GM12801 (cell line): ENCODE results near the gene MRPL48.

ENCODE experiments used
- TF ChIP-seq, protein P1 (sequence below): IDR thresholded peaks from one replicate; pipeline ENCODE4 v1.5.1; 2011; ENCODE audit warnings: control low read depth; ENCODE audit not compliant: insufficient read length; ENCODE audit errors: extremely low read depth

Gene MRPL48

DNA sequence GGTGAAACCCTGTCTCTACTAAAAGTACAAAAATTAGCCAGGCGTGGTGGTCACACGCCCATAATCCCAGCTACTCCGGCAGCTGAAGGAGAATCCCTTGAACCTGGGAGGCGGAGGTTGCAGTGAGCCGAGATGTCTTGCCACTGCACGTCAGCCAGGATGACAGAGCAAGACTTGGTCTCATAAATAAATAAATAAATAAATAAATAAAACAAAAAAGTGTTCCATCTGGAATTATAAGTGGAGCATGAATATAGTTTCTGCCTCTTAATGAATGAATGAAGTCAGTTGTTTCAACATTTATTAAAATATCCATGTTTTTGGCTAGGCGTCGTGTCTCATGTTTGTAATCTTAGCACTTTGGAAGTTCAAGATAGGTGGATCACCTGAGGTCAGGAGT is 27.1 kb downstream of the MRPL48 start:
- TF ChIP-seq, protein P1, sequence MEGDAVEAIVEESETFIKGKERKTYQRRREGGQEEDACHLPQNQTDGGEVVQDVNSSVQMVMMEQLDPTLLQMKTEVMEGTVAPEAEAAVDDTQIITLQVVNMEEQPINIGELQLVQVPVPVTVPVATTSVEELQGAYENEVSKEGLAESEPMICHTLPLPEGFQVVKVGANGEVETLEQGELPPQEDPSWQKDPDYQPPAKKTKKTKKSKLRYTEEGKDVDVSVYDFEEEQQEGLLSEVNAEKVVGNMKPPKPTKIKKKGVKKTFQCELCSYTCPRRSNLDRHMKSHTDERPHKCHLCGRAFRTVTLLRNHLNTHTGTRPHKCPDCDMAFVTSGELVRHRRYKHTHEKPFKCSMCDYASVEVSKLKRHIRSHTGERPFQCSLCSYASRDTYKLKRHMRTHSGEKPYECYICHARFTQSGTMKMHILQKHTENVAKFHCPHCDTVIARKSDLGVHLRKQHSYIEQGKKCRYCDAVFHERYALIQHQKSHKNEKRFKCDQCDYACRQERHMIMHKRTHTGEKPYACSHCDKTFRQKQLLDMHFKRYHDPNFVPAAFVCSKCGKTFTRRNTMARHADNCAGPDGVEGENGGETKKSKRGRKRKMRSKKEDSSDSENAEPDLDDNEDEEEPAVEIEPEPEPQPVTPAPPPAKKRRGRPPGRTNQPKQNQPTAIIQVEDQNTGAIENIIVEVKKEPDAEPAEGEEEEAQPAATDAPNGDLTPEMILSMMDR = no peak

DNA sequence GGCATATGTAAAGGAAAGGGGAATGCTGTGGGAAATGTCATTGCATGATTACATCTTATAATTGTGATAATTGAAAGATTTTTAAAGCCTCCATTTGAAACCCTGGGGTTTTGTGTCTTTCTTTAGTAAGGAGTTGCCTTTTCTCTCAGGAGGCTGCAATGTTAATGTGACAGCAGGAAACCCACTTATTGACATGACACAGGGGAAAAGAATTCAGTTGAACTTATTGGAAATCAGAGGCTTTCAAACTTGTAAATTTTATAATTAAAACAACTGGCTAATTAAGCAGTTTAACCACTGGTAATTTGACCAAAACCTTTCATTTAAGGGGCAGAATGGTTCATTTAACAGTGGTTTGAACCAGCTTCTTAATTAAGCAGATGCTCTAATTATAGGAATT is 31.2 kb downstream of the MRPL48 start:
- TF ChIP-seq, protein P1 = no peak

DNA sequence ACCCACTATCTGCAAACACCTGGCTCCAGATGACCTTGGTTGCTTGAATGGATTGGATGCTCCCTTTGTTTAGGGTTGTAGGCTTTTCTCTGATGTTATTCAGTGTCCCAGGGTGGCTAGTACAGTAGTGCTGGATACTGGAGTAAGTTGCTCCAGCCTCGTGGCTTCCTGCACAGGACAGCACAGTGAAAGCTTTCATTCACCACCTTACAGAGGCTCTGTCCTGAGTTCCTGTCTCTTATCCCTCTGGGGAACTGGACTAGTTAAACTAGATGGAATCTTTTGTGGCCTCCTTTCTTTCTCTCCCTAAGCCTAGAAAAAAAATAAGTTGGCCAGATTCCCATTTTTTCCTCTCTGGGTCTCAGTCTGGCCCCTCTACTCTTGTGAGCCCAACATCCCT is 42.6 kb downstream of the MRPL48 start:
- TF ChIP-seq, protein P1 = no peak

DNA sequence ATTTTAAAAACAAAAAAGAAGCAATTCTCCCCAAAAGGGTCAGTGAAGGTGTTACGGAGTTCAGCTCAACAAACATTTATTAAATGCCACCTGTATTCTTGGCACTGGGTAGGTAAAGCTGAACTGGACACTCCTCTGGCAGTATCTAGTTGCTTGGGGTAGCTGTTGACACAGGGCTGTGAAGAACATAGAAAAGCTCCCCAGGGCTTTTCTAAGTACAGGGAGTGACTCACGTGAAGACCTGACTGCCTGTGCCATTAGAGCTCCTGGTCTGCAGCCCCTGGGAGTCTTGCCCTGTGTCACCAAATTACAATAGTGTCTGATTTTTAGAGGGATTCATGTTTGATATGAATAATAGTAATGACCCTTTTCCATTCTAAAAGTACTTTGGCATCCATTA is 45.4 kb downstream of the MRPL48 start:
- TF ChIP-seq, protein P1 = no peak

DNA sequence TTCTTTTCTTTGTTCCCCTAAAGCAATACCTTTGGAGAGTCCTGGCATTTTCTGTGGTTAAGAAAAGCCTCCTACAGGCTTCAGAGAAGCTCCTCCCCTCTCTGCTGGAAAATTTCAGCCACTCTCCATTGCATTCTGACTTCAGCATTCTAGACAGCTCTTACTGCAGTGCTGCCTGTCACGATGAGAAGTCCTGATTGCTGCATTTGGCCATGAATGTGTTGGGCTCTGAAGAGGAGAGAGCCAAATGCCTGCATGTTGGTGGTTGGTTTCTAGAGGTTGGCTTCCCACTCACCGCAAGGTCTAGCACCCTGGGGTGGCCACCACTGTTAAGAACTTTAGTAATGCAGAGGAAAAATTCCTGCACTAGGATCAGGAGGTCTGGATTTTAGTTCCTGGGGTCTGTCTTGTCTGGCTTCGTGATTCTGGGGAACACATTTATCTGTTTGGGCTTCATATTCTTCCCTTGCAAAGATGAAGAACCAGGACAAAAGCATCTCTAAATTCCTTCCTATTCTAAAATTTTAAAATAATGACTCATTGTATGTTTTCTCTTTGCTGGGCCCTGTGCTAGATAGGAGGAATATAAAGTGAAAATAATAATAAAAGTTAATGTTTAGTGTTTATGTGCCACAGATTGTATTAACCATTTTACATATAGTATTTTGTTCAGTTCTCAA is 50.9 kb downstream of the MRPL48 start:
- TF ChIP-seq, protein P1 = no peak

DNA sequence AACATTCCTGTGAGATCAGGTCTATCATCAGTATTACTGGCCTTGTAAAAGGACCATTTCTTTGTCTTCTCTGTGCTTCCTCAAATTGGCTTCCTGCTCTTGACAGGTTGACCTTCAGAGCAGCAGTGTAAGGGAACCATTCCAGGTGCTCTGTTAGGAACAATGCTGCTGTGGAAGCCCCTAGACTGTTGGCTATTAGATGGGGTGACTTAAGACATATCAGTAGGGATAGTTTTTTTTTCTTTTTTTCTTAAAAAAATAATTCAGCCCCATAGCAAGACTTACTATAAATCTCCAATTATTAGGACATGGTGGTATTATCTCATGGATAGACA is 51.4 kb downstream of the MRPL48 start:
- TF ChIP-seq, protein P1 = no peak

DNA sequence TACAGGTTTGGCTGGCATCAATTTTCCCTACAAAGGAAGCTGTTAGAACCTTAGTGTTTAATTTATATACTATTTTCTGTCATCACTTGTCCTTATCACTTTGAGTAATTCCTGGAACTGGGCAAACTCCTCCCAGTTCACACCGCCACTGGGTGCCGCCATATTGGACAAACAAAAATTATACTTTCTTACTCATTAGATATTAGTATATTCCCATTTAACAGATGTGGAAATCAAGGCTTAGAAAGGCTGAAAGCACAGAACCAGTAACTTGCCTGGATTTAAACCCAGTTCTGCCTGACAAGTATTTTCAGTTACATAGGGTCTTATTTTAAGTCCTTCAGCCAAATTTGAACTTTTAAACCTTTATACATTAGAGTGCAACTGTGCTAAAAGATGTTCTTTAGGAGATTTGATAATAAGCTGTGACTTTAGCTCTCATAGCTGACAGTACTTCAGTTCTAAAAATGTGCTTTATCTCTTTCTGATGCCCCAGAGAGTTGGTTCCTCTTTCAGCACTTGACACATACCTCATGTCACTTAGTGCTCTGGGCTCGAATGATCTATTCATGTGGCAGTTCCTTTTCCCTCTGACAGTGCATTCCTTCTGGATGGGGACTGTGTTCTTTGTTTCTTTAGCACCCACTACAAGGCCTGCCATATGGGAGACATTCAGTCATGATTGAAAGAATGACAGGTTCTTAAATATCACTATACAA is 63.5 kb downstream of the MRPL48 start:
- TF ChIP-seq, protein P1 = no peak
